Stomach (tissue), 9 donors: Measurements from ENCODE around the gene ADAM19. TPM values are rescaled to one million over a fixed set of nuclear protein-coding genes. Genes with fewer than 3 reads are reported as not detected.

ENCODE experiments used
- DNase-seq, 2 donors: peaks; one replicate each; pipeline versions ENCODE4 v3.0.0 to v3.0.0-alpha.2; 2013 to 2019
- H3K27ac ChIP-seq, 5 donors: fragments of 200-600 bp in 4 of 5; sonication (generic) in 4 of 5; one replicate each; pipeline ENCODE4 v1.5.1; 2013 to 2019; ENCODE audit warnings: mild to moderate bottlenecking in 1 of 5, moderate library complexity in 1 of 5
- H3K27me3 ChIP-seq, 3 donors: fragments of 200-600 bp; sonication (generic); one replicate each; pipeline ENCODE4 v1.5.1; 2017 to 2019; ENCODE audit warnings: mixed run types in 1 of 3
- H3K36me3 ChIP-seq, 4 donors: fragments of 200-600 bp; sonication (generic); 1 replicate in 3 of 4; 2 replicates in 1 of 4; pipeline ENCODE4 v1.5.1; 2016 to 2019
- H3K4me1 ChIP-seq, 4 donors: fragments of 200-600 bp; sonication (generic); one replicate each; pipeline ENCODE4 v1.5.1; 2016 to 2019
- H3K4me3 ChIP-seq, 4 donors: fragments of 200-600 bp; sonication (generic) in 3 of 4; one replicate each; pipeline ENCODE4 v1.5.1; 2016 to 2019; ENCODE audit warnings: mild to moderate bottlenecking in 1 of 4
- H3K9me3 ChIP-seq, 4 donors: fragments of 200-600 bp; sonication (generic); one replicate each; pipeline ENCODE4 v1.5.1; 2016 to 2019
- CTCF ChIP-seq, 7 experiments: fragments of 450-650 bp in 4 of 7; fragments of 200-600 bp in 3 of 7; sonication (generic) in 3 of 7; IDR thresholded peaks; one replicate each; pipeline ENCODE4 v1.5.1; 2016 to 2019; ENCODE audit warnings: antibody characterized with exemption in 7 of 7, control low read depth in 2 of 7, mild to moderate bottlenecking in 1 of 7
- EP300 ChIP-seq: sonication (generic); formaldehyde crosslinking; IDR thresholded peaks from one replicate; pipeline ENCODE4 v1.6.1; 2017; ENCODE audit warnings: antibody characterized with exemption
- POLR2A ChIP-seq, 4 donors: fragments of 450-650 bp; IDR thresholded peaks; one replicate each; pipeline ENCODE4 v1.6.1; 2016; ENCODE audit warnings: antibody characterized with exemption in 4 of 4, control low read depth in 2 of 4, mild to moderate bottlenecking in 1 of 4, moderate library complexity in 1 of 4
- POLR2AphosphoS5 ChIP-seq, 3 donors: sonication (generic); formaldehyde crosslinking; IDR thresholded peaks; one replicate each; pipeline ENCODE4 v1.6.1; 2016; ENCODE audit warnings: antibody characterized with exemption in 3 of 3
- WGBS, 5 donors: extraction: QIAGEN DNeasy Blood & Tissue Kit in 3 of 5; methylation state at CpG; one replicate each; pipeline versions ENCODE4 v1.1.5 to v1.1.7; 2013 to 2018; 5-methylcytosine and 5-hydroxymethylcytosine counted together
- intact Hi-C: fragments of 100-400 bp; cut with DNase I; formaldehyde crosslinking; loops from one replicate; pipeline ENCODE4 v1.15.1; 2023; ENCODE audit warnings: low total_unique reads
- polyA plus RNA-seq, 3 donors: library from polyadenylated mRNA; stranded (reverse); fragments of 200-250 nt; gene quantifications; one replicate each; pipeline ENCODE4 v1.2.3, GENCODE V29; 2013
- total RNA-seq, 5 donors: library from RNA; depleted of rRNA; stranded (reverse); fragments of >200 nt; gene quantifications; one replicate each; pipeline versions ENCODE4 v1.1.0 to v1.2.3, GENCODE V29; 2014 to 2016
- donor health status: healthy with polysubstance abuse.
- donor health status: Bipolar disorder and iron deficiency.
- donor health status: healthy.

Gene ADAM19
- total and polyA plus RNA-seq, 8 donors = 1.2 to 42.8 (median 6.4) TPM

- Histone ChIP-seq H3K27ac (peak overlapping the region; percentile 58 to 86 (median 83)), H3K9me3 (no peaks in the 10 kb centered on the region), H3K4me3 (no peak overlapping the region), H3K27me3 (no peaks in the 10 kb centered on the region), H3K36me3 (peaks cover 0 to 3% (median 0%) of the 10 kb centered on the region in 4 donors), H3K4me1 (peaks cover 33 to 96% (median 68%) of the 10 kb centered on the region in 4 donors)
- WGBS, 5 donors = 74 to 86% (median 82%) methylated on average over 14 of the region's 14 CpGs
- TF ChIP-seq EP300 (no peak), POLR2A (IDR thresholded peaks at IDR 0.05) (no peak), POLR2AphosphoS5 (IDR thresholded peaks at IDR 0.05) (peak in 1 of 3 donors; percentile 17)
- intact Hi-C loops = no loop called here
- no peak for DNase-seq
Observed at GRCh38 chr5:157542282-157543000, 33.1 kb downstream of the ADAM19 start.

- WGBS, 5 donors = 37 to 62% (median 56%) methylated on average over 6 of the region's 6 CpGs
- H3K4me3 ChIP-seq = peak overlapping the region in 1 of 4 donors; percentile 6
- intact Hi-C loops = no loop called here
Observed at GRCh38 chr5:157541447-157542118, 34.0 kb downstream of the ADAM19 start.

GRCh38 chr5:157540707-157541446 is 34.7 kb downstream of the ADAM19 start:
- peak overlapping the region in 1 of 4 donors; percentile 6 for H3K4me3 ChIP-seq
- H3K4me1 ChIP-seq = peaks cover 26 to 86% (median 57%) of the 10 kb centered on the region in 4 donors
- TF ChIP-seq POLR2AphosphoS5 (IDR thresholded peaks at IDR 0.05) (peak in 1 of 3 donors; percentile 70), EP300 (no peak), CTCF (IDR thresholded peaks at IDR 0.05) (no peak)
- DNase-seq = peak; percentile 39 to 72
- intact Hi-C loops = no loop called here
- peak overlapping the region; percentile 62 to 86 (median 83) for H3K27ac ChIP-seq
- no peaks in the 10 kb centered on the region for H3K27me3 ChIP-seq
- 38 to 60% (median 56%) methylated on average over 11 of the region's 11 CpGs for WGBS, 5 donors
- no peaks in the 10 kb centered on the region for H3K9me3 ChIP-seq
- H3K36me3 ChIP-seq = peaks cover 0 to 11% (median 4%) of the 10 kb centered on the region in 4 donors

More at GRCh38 chr5:157541447-157542118, 34.0 kb downstream of the ADAM19 start:
- Histone ChIP-seq H3K27me3 (no peaks in the 10 kb centered on the region), H3K9me3 (no peaks in the 10 kb centered on the region), H3K4me1 (peaks cover 33 to 88% (median 60%) of the 10 kb centered on the region in 4 donors), H3K27ac (peak overlapping the region; percentile 62 to 86 (median 83)), H3K36me3 (peaks cover 0 to 10% (median 3%) of the 10 kb centered on the region in 4 donors)
- TF ChIP-seq CTCF (IDR thresholded peaks at IDR 0.05) (no peak), EP300 (no peak), POLR2AphosphoS5 (IDR thresholded peaks at IDR 0.05) (no peak), POLR2A (IDR thresholded peaks at IDR 0.05) (no peak)
- DNase-seq = no peak

- H3K4me1 ChIP-seq = peaks cover 20 to 86% (median 55%) of the 10 kb centered on the region in 4 donors
- TF ChIP-seq CTCF (IDR thresholded peaks at IDR 0.05) = no peak
- no peak for TF ChIP-seq EP300
- no peak for TF ChIP-seq POLR2AphosphoS5 (IDR thresholded peaks at IDR 0.05)
- no peak for TF ChIP-seq POLR2A (IDR thresholded peaks at IDR 0.05)
- no peak for DNase-seq
- H3K9me3 ChIP-seq = no peaks in the 10 kb centered on the region
- WGBS, 5 donors = 78 to 91% (median 82%) methylated on average over 2 of the region's 2 CpGs
- intact Hi-C loops = no loop called here
- no peak overlapping the region for H3K4me3 ChIP-seq
- peak overlapping the region; percentile 62 to 86 (median 83) for H3K27ac ChIP-seq
- no peaks in the 10 kb centered on the region for H3K27me3 ChIP-seq
- H3K36me3 ChIP-seq = peaks cover 0 to 11% (median 4%) of the 10 kb centered on the region in 4 donors
Observed at GRCh38 chr5:157540124-157540523, 35.5 kb downstream of the ADAM19 start.
